ENCODE measurements around the gene DUSP19. TPM values are rescaled to one million over a fixed set of nuclear protein-coding genes. Genes with fewer than 3 reads are reported as not detected.

The DUSP19 gene
- total and polyA plus RNA-seq, 2 of the 8 experiments (the other 6 are each of a cell fraction or from before 2014, with no cell fraction given), result 0.73 to 2.3 TPM

- H4K20me1 ChIP-seq (replicated peaks in 1 of 2; ENCODE audit: control insufficient read depth in 1 of 2, insufficient read depth in 2 of 2, low read length in 2 of 2), result no peaks in the 10 kb centered on the region
- no peak overlapping the region for H3K4me2 ChIP-seq (ENCODE audit: insufficient read depth in 1 of 2, low read depth in 2 of 2, low read length in 2 of 2)
- H2AFZ ChIP-seq (ENCODE audit: low read length), result no peak overlapping the region
- no peak overlapping the region for H2BK20ac ChIP-seq (ENCODE audit: low read length)
- no peak overlapping the region for H3K27ac ChIP-seq (ENCODE audit: low read depth, low read length)
- H4K8ac ChIP-seq (ENCODE audit: extremely low read depth, insufficient read depth, low read length), result no peak overlapping the region
- H2BK15ac ChIP-seq (ENCODE audit: low read length), result no peak overlapping the region
- H3K4ac ChIP-seq (replicated peaks; ENCODE audit: insufficient read length, low read depth, low read length), result no peak overlapping the region
- H3K27me3 ChIP-seq (replicated peaks in 1 of 4; ENCODE audit: control insufficient read depth in 3 of 4, extremely low read depth in 1 of 4, insufficient read depth in 3 of 4, low read length in 3 of 4), result no peaks in the 10 kb centered on the region
- H2BK12ac ChIP-seq (ENCODE audit: low read depth, low read length), result no peak overlapping the region
- DNase-seq (ENCODE audit: low read depth in 1 of 2, low spot score in 2 of 2) (no peak), FAIRE-seq (no peak)
- TF ChIP-seq SP4 (IDR thresholded peaks at IDR 0.05; ENCODE audit: low read length) (no peak), USF2 (IDR thresholded peaks at IDR 0.05; ENCODE audit: low read length) (no peak), NANOG (IDR thresholded peaks at IDR 0.05; ENCODE audit: insufficient read depth, low read depth, low read length, poor library complexity, severe bottlenecking) (no peak)
- peaks cover 0 to 4% (median 2%) of the 10 kb centered on the region in 4 experiments; a peak in 2 of 7 replicates for H3K4me1 ChIP-seq (replicated peaks in 1 of 4; ENCODE audit: control insufficient read depth in 3 of 4, insufficient read depth in 4 of 4, low read length in 3 of 4)
- no peak overlapping the region for H4K5ac ChIP-seq (ENCODE audit: insufficient read length, low read depth, low read length)
- ChIA-PET CTCF (ENCODE audit: partially characterized antibody) (interaction anchor here (1.5 kb wide), 1 partner anchor 21 kb away, joined by 6 read pairs; no protein-coding TSS in a partner anchor), POLR2A (ENCODE audit: partially characterized antibody) (no interaction called here)
- H4K91ac ChIP-seq (replicated peaks; ENCODE audit: insufficient read length, low read length), result no peak overlapping the region
- no peaks in the 10 kb centered on the region for H3K79me1 ChIP-seq (ENCODE audit: low read depth, low read length)
- H3K9me3 ChIP-seq (ENCODE audit: insufficient read depth in 2 of 2, low read depth in 1 of 2, low read length in 1 of 2), result no peaks in the 10 kb centered on the region
- no peaks in the 10 kb centered on the region for H3K36me3 ChIP-seq (ENCODE audit: control insufficient read depth in 2 of 4, insufficient read depth in 4 of 4, low read length in 3 of 4)
- no peaks in the 10 kb centered on the region for H3K23me2 ChIP-seq (ENCODE audit: low read depth, low read length)
- H3K18ac ChIP-seq (ENCODE audit: extremely low read depth, low read length), result no peak overlapping the region
- no peak overlapping the region for H3K23ac ChIP-seq (ENCODE audit: insufficient read length)
- no peaks in the 10 kb centered on the region for H3K79me2 ChIP-seq (ENCODE audit: control insufficient read depth in 1 of 2, insufficient read depth in 2 of 2, low read length in 2 of 2)
- H2BK120ac ChIP-seq (replicated peaks; ENCODE audit: low read depth, low read length), result no peak overlapping the region
- no peak overlapping the region for H3K56ac ChIP-seq (replicated peaks; ENCODE audit: insufficient read length, low read depth, low read length)
- WGBS, 2 experiments (ENCODE audit: extremely low coverage in 1 of 2, insufficient coverage in 1 of 2, insufficient read length in 1 of 2, insufficient replicate concordance in 2 of 2, low coverage in 1 of 2, low lambda C conversion rate in 2 of 2, missing lambda C conversion rate in 1 of 2), result 100% methylated on average over 2 of the region's 2 CpGs; no CpG with 5 or more reads in 1 of the 2 experiments
- no peak overlapping the region for H2BK5ac ChIP-seq (ENCODE audit: low read depth, low read length)
- no peak overlapping the region for H3K4me3 ChIP-seq (ENCODE audit: extremely low read depth in 1 of 4, insufficient read depth in 2 of 4, low read depth in 3 of 4, low read length in 4 of 4)
- H2AK5ac ChIP-seq (ENCODE audit: low read depth, low read length), result no peak overlapping the region
- H3K9ac ChIP-seq (replicated peaks in 1 of 4; ENCODE audit: extremely low read depth in 1 of 4, low read depth in 3 of 4, low read length in 3 of 4), result no peak overlapping the region
- H3K14ac ChIP-seq (ENCODE audit: insufficient read length), result no peak overlapping the region
These were observed 13.4 kb downstream of the DUSP19 start for GRCh38 chr2:183091954-183092345.
